GM23338 (cell line): Measurements from ENCODE around the gene KDSR. TPM values are rescaled to one million over a fixed set of nuclear protein-coding genes. Genes with fewer than 3 reads are reported as not detected.

Experiments
- ATAC-seq: fragments of 200-7000 bp; cut with Tn5 transposase; 3 replicates; pipeline ENCODE4 v1.9.1; 2020
- DNase-seq: peaks from one replicate; pipeline ENCODE4 v3.0.0-alpha.2; 2015; ENCODE audit warnings: low spot score
- H2AFZ ChIP-seq: fragments of 200-600 bp; sonication (generic); 2 replicates; pipeline ENCODE4 v1.8.0; 2016; ENCODE audit warnings: antibody characterized with exemption, mild to moderate bottlenecking, moderate library complexity
- H3F3A ChIP-seq: fragments of 200-600 bp; sonication (generic); replicated peaks from 2 replicates; pipeline ENCODE4 v1.8.0; 2017; ENCODE audit warnings: antibody characterized with exemption, mixed run types, low read depth
- H3K27ac ChIP-seq: fragments of 200-600 bp; sonication (generic); 2 replicates; pipeline ENCODE4 v1.6.1; 2016; ENCODE audit warnings: low read depth
- H3K27me3 ChIP-seq: fragments of 200-600 bp; sonication (generic); 2 replicates; pipeline ENCODE4 v1.8.0; 2016; ENCODE audit warnings: mild to moderate bottlenecking, mixed run types, moderate library complexity; ENCODE audit not compliant: insufficient read depth
- H3K36me3 ChIP-seq: fragments of 200-600 bp; sonication (generic); 2 replicates; pipeline ENCODE4 v1.8.0; 2016; ENCODE audit warnings: mild to moderate bottlenecking; ENCODE audit not compliant: insufficient read depth
- H3K4me1 ChIP-seq: fragments of 200-600 bp; sonication (generic); 2 replicates; pipeline ENCODE4 v1.8.0; 2016; ENCODE audit warnings: mild to moderate bottlenecking, moderate library complexity; ENCODE audit not compliant: insufficient read depth
- H3K4me2 ChIP-seq: fragments of 200-600 bp; sonication (generic); 2 replicates; pipeline ENCODE4 v1.7.1; 2017; ENCODE audit warnings: mixed run types
- H3K4me3 ChIP-seq: fragments of 200-600 bp; sonication (generic); 2 replicates; pipeline ENCODE4 v1.6.1; 2016; ENCODE audit warnings: mixed run types
- H3K79me2 ChIP-seq: fragments of 200-600 bp; sonication (generic); replicated peaks from 2 replicates; pipeline ENCODE4 v1.8.0; 2017; ENCODE audit warnings: mild to moderate bottlenecking; ENCODE audit not compliant: insufficient read depth
- H3K9me2 ChIP-seq: fragments of 200-600 bp; sonication (generic); 2 replicates; pipeline ENCODE4 v1.8.0; 2017; ENCODE audit not compliant: insufficient read depth
- H4K20me1 ChIP-seq: fragments of 200-600 bp; sonication (generic); replicated peaks from 2 replicates; pipeline ENCODE4 v1.8.0; 2017; ENCODE audit warnings: mild to moderate bottlenecking; ENCODE audit not compliant: insufficient read depth
- H3K27ac Mint-ChIP-seq: 2 replicates; pipeline ENCODE4 v1.8.0; 2020; ENCODE audit warnings: inconsistent platforms, mild to moderate bottlenecking, moderate library complexity, mixed read lengths
- H3K27me3 Mint-ChIP-seq: 3 replicates; pipeline ENCODE4 v1.8.0; 2022; ENCODE audit warnings: low read depth, mild to moderate bottlenecking, moderate library complexity, mixed read lengths, inconsistent platforms; ENCODE audit not compliant: insufficient read depth, poor library complexity
- H3K36me3 Mint-ChIP-seq: 3 replicates; pipeline ENCODE4 v1.8.0; 2021; ENCODE audit warnings: low read depth, mild to moderate bottlenecking, inconsistent platforms, moderate library complexity, mixed read lengths
- H3K4me1 Mint-ChIP-seq: 3 replicates; pipeline ENCODE4 v1.8.0; 2020; ENCODE audit warnings: mild to moderate bottlenecking, inconsistent platforms, mixed read lengths
- H3K4me3 Mint-ChIP-seq: 3 replicates; pipeline ENCODE4 v1.8.0; 2021; ENCODE audit warnings: moderate library complexity, mild to moderate bottlenecking, inconsistent platforms, mixed read lengths
- H3K9me3 Mint-ChIP-seq: 3 replicates; pipeline ENCODE4 v1.8.0; 2020; ENCODE audit warnings: moderate library complexity, mild to moderate bottlenecking, inconsistent platforms, mixed read lengths
- ETS1 ChIP-seq: IDR thresholded peaks from 2 replicates; pipeline ENCODE4 v1.6.1; 2016; ENCODE audit warnings: antibody characterized with exemption
- EZH2 ChIP-seq: fragments of 200-600 bp; sonication (generic); IDR thresholded peaks from one replicate; pipeline ENCODE4 v1.8.0; 2017; ENCODE audit warnings: antibody characterized with exemption, mild to moderate bottlenecking, low read depth; ENCODE audit not compliant: unreplicated experiment
- JUNB ChIP-seq: IDR thresholded peaks from one replicate; pipeline ENCODE4 v1.6.1; 2016; ENCODE audit warnings: antibody characterized with exemption; ENCODE audit not compliant: unreplicated experiment
- NANOG ChIP-seq: IDR thresholded peaks from 2 replicates; pipeline ENCODE4 v1.6.1; 2016; ENCODE audit warnings: antibody characterized with exemption, borderline replicate concordance
- STAT1 ChIP-seq: IDR thresholded peaks from one replicate; pipeline ENCODE4 v1.6.1; 2016; ENCODE audit warnings: antibody characterized with exemption; ENCODE audit not compliant: unreplicated experiment
- ZNF114 ChIP-seq: fragments of 250-450 bp; sonication (Bioruptor Pico); IDR thresholded peaks from 2 replicates; pipeline ENCODE4 v1.5.0; 2020; ENCODE audit warnings: mild to moderate bottlenecking, moderate library complexity
- ZNF331 ChIP-seq: fragments of 250-450 bp; sonication (Bioruptor Pico); IDR thresholded peaks from 2 replicates; pipeline ENCODE4 v1.5.0; 2020; ENCODE audit warnings: low read depth, mild to moderate bottlenecking, moderate library complexity
- polyA plus RNA-seq: library from polyadenylated mRNA; unstranded; fragments of >200 nt; fragmentation: Nextera tagmentation; extraction: Ambion mirVana; gene quantifications from 2 replicates; pipeline ENCODE4 v1.2.1, GENCODE V29; 2016
- total RNA-seq: library from RNA; depleted of rRNA; stranded (reverse); fragments of >200 nt; shearing (Covaris generic); gene quantifications from 2 replicates; pipeline ENCODE4 v1.2.3, GENCODE V29; 2014
- TF ChIP-seq, protein P1 (sequence below), 2 experiments: fragments of 200-600 bp in 1 of 2; sonication (generic) in 1 of 2; conservative IDR thresholded peaks; 2 replicates each; pipeline versions ENCODE4 v1.5.1 to v1.6.1; 2016 to 2017; ENCODE audit warnings: antibody characterized with exemption in 2 of 2, low read depth in 2 of 2, mild to moderate bottlenecking in 2 of 2, moderate library complexity in 1 of 2
- TF ChIP-seq, protein P2 (sequence below): fragments of 250-450 bp; sonication (Bioruptor Pico); IDR thresholded peaks from 2 replicates; pipeline ENCODE4 v1.5.0; 2020; ENCODE audit warnings: mild to moderate bottlenecking, moderate library complexity

The KDSR gene
- total and polyA plus RNA-seq, 2 experiments from 2014 or later: 23.7 to 36.3 TPM

DNA sequence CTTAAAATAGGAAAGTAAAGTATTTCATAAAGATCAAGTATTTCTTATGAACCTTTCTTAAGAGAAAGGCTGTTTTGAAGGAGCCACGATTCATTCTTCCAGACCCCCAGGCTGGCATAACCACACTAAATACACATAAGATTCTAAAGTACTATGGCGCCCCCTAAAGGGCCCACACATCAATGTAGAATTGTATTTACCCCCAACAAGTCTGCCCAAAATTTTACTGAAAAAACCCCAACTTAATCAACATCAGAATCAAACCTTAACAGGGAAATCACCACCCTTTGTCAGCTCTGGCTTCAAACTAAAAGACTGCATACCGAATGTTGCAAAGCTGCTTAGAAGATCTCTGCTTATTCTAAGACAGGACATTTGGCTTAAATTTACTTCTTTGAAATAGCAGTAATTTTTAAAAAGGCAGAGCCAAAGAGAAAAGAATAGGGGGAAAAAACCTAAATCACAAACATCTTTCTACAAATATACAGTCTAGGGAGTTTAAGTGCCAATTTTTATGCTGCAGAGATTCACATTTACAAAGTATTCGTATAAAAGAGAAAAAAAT lies 27.0 kb downstream of the KDSR start (continued):
- no peak for TF ChIP-seq ETS1
- no peak for TF ChIP-seq ZNF331 (CRISPR knock-in tag)

GRCh38 chr18:63336366-63337099 lies 30.5 kb downstream of the KDSR start:
- Histone ChIP-seq H3K27ac (no peak overlapping the region), H3K36me3 (peaks cover 12% of the 10 kb centered on the region), H3K79me2 (no peaks in the 10 kb centered on the region), H2AFZ (no peak overlapping the region), H3K4me3 (no peak overlapping the region), H3K9me2 (no peaks in the 10 kb centered on the region), H4K20me1 (no peaks in the 10 kb centered on the region), H3K27me3 (no peaks in the 10 kb centered on the region), H3F3A (no peaks in the 10 kb centered on the region), H3K4me2 (no peak overlapping the region), H3K4me1 (peaks cover 17% of the 10 kb centered on the region)
- TF ChIP-seq, protein P1, sequence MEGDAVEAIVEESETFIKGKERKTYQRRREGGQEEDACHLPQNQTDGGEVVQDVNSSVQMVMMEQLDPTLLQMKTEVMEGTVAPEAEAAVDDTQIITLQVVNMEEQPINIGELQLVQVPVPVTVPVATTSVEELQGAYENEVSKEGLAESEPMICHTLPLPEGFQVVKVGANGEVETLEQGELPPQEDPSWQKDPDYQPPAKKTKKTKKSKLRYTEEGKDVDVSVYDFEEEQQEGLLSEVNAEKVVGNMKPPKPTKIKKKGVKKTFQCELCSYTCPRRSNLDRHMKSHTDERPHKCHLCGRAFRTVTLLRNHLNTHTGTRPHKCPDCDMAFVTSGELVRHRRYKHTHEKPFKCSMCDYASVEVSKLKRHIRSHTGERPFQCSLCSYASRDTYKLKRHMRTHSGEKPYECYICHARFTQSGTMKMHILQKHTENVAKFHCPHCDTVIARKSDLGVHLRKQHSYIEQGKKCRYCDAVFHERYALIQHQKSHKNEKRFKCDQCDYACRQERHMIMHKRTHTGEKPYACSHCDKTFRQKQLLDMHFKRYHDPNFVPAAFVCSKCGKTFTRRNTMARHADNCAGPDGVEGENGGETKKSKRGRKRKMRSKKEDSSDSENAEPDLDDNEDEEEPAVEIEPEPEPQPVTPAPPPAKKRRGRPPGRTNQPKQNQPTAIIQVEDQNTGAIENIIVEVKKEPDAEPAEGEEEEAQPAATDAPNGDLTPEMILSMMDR (conservative IDR thresholded peaks at IDR 0.05; ENCODE audit: low read depth in 2 of 2): no peak
- no peak for TF ChIP-seq JUNB
- Mint-ChIP-seq H3K9me3 (no peaks in the 10 kb centered on the region), H3K27me3 (no peaks in the 10 kb centered on the region), H3K36me3 (peaks cover 50% of the 10 kb centered on the region), H3K27ac (no peak overlapping the region), H3K4me3 (no peak overlapping the region), H3K4me1 (peaks cover 19% of the 10 kb centered on the region)
- DNase-seq: no peak
- no peak for ATAC-seq

DNA sequence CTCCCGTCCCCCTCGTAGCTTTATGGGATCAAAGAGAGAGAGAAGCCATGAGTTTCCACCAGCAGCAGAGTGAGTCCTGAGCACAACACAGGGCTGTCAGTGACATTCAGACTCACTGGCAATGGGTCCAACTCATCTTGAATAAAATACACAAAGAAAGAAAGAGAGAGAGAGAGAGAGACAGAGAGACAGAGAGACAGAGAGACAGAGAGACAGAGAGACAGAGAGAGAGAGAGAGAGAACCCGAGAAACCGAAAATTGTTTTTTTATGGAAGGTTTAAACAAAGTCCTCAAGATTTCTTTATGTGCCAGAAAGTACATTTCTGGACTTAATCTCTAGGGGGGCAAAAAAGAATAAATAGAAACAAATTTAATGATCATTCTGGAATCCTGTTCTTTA lies 35.9 kb downstream of the KDSR start:
- Mint-ChIP-seq H3K4me3 (no peak overlapping the region), H3K9me3 (no peaks in the 10 kb centered on the region), H3K4me1 (no peaks in the 10 kb centered on the region), H3K27ac (no peak overlapping the region), H3K27me3 (no peaks in the 10 kb centered on the region), H3K36me3 (peaks cover 22% of the 10 kb centered on the region)
- Histone ChIP-seq H3K27ac (no peak overlapping the region), H3F3A (no peaks in the 10 kb centered on the region), H2AFZ (no peak overlapping the region), H3K36me3 (peaks cover 6% of the 10 kb centered on the region; the same call in 1 of the 2 replicates), H4K20me1 (no peaks in the 10 kb centered on the region), H3K27me3 (no peaks in the 10 kb centered on the region), H3K4me2 (no peak overlapping the region), H3K4me1 (no peaks in the 10 kb centered on the region), H3K4me3 (no peak overlapping the region), H3K9me2 (no peaks in the 10 kb centered on the region), H3K79me2 (no peaks in the 10 kb centered on the region)
- ATAC-seq: no peak
- no peak for DNase-seq
- TF ChIP-seq EZH2 (no peak), ZNF114 (CRISPR knock-in tag) (no peak), STAT1 (no peak), NANOG (no peak), JUNB (no peak)
- TF ChIP-seq, protein P2, sequence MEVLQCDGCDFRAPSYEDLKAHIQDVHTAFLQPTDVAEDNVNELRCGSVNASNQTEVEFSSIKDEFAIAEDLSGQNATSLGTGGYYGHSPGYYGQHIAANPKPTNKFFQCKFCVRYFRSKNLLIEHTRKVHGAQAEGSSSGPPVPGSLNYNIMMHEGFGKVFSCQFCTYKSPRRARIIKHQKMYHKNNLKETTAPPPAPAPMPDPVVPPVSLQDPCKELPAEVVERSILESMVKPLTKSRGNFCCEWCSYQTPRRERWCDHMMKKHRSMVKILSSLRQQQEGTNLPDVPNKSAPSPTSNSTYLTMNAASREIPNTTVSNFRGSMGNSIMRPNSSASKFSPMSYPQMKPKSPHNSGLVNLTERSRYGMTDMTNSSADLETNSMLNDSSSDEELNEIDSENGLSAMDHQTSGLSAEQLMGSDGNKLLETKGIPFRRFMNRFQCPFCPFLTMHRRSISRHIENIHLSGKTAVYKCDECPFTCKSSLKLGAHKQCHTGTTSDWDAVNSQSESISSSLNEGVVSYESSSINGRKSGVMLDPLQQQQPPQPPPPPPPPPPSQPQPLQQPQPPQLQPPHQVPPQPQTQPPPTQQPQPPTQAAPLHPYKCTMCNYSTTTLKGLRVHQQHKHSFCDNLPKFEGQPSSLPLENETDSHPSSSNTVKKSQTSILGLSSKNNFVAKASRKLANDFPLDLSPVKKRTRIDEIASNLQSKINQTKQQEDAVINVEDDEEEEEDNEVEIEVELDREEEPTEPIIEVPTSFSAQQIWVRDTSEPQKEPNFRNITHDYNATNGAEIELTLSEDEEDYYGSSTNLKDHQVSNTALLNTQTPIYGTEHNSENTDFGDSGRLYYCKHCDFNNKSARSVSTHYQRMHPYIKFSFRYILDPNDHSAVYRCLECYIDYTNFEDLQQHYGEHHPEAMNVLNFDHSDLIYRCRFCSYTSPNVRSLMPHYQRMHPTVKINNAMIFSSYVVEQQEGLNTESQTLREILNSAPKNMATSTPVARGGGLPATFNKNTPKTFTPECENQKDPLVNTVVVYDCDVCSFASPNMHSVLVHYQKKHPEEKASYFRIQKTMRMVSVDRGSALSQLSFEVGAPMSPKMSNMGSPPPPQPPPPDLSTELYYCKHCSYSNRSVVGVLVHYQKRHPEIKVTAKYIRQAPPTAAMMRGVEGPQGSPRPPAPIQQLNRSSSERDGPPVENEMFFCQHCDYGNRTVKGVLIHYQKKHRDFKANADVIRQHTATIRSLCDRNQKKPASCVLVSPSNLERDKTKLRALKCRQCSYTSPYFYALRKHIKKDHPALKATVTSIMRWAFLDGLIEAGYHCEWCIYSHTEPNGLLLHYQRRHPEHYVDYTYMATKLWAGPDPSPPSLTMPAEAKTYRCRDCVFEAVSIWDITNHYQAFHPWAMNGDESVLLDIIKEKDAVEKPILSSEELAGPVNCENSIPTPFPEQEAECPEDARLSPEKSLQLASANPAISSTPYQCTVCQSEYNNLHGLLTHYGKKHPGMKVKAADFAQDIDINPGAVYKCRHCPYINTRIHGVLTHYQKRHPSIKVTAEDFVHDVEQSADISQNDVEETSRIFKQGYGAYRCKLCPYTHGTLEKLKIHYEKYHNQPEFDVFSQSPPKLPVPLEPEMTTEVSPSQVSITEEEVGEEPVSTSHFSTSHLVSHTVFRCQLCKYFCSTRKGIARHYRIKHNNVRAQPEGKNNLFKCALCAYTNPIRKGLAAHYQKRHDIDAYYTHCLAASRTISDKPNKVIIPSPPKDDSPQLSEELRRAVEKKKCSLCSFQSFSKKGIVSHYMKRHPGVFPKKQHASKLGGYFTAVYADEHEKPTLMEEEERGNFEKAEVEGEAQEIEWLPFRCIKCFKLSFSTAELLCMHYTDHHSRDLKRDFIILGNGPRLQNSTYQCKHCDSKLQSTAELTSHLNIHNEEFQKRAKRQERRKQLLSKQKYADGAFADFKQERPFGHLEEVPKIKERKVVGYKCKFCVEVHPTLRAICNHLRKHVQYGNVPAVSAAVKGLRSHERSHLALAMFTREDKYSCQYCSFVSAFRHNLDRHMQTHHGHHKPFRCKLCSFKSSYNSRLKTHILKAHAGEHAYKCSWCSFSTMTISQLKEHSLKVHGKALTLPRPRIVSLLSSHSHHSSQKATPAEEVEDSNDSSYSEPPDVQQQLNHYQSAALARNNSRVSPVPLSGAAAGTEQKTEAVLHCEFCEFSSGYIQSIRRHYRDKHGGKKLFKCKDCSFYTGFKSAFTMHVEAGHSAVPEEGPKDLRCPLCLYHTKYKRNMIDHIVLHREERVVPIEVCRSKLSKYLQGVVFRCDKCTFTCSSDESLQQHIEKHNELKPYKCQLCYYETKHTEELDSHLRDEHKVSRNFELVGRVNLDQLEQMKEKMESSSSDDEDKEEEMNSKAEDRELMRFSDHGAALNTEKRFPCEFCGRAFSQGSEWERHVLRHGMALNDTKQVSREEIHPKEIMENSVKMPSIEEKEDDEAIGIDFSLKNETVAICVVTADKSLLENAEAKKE: no peak
